HFF-Myc (cell line): ENCODE data around the gene ATP6V1G1.

Source experiments
- DNase-seq: peaks from one replicate; pipeline ENCODE4 v3.0.0-alpha.2; 2011; ENCODE audit warnings: low read depth; ENCODE audit errors: extremely low read depth
- H3K4me3 ChIP-seq: replicated peaks from 2 replicates; pipeline ENCODE4 v1.5.1; 2011; ENCODE audit warnings: low read depth, mild to moderate bottlenecking, control low read depth, low read length
- CTCF ChIP-seq: IDR thresholded peaks from 2 replicates; pipeline ENCODE4 v1.5.1; 2012; ENCODE audit warnings: mild to moderate bottlenecking, low read depth, low read length, control low read depth; ENCODE audit errors: missing control alignments

ATP6V1G1 gene

GRCh38 chr9:114606068-114606467 lies 18.5 kb downstream of the ATP6V1G1 start:
- no peak for TF ChIP-seq CTCF
- DNase-seq, result no peak
- no peak overlapping the region for H3K4me3 ChIP-seq

DNA sequence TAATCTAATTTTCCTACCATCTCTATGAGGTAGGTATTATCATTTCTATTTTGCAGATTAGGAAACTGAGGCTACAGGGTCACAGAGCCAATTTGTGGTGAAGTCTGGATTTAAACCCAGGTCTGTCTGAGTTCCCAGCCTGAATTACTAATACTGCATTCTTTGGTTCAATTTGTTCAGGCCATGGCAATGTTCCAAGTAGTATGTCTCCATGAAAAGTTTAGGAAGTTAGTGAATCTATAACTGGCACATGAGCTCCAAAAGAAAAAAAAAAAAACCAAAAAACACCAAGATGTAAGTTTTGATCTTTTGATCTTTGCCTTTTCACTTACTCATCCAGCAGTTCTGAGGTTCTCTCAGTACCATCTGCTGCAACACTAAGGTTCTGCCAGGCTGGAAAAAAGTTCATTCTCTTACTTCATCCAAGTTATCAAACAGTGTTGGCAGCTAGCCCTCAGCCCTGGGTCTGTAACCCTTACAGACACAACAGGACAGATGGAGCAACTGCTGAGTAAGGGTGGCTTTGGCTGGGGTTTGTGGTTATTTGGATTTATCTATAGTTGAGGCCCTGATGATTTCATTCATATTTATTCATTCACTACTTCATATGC lies 19.1 kb downstream of the ATP6V1G1 start:
- TF ChIP-seq CTCF, result no peak
- DNase-seq, result no peak
- no peak overlapping the region for H3K4me3 ChIP-seq

- no peak for TF ChIP-seq CTCF
- no peak overlapping the region for H3K4me3 ChIP-seq
- no peak for DNase-seq
These were observed 20.3 kb downstream of the ATP6V1G1 start for GRCh38 chr9:114607671-114608524.

DNA sequence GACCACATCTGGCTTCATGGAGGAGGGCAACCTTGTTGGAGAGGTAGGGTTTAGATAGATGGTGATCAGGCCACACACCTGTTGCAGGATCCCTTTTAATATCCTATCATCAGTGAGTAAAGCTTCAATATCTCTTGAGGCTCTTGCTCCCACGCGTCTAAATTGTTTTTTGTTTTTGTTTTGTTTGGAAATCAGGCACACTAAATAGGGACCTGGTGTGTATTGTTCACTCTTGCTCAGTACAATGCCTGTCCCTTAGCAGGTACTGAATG lies 20.9 kb downstream of the ATP6V1G1 start:
- TF ChIP-seq CTCF, result no peak
- no peak for DNase-seq
- no peak overlapping the region for H3K4me3 ChIP-seq

- TF ChIP-seq CTCF, result no peak
- no peak for DNase-seq
- H3K4me3 ChIP-seq, result peak overlapping the region; percentile 62
These were observed 24.1 kb downstream of the ATP6V1G1 start for GRCh38 chr9:114611516-114612271.

DNA sequence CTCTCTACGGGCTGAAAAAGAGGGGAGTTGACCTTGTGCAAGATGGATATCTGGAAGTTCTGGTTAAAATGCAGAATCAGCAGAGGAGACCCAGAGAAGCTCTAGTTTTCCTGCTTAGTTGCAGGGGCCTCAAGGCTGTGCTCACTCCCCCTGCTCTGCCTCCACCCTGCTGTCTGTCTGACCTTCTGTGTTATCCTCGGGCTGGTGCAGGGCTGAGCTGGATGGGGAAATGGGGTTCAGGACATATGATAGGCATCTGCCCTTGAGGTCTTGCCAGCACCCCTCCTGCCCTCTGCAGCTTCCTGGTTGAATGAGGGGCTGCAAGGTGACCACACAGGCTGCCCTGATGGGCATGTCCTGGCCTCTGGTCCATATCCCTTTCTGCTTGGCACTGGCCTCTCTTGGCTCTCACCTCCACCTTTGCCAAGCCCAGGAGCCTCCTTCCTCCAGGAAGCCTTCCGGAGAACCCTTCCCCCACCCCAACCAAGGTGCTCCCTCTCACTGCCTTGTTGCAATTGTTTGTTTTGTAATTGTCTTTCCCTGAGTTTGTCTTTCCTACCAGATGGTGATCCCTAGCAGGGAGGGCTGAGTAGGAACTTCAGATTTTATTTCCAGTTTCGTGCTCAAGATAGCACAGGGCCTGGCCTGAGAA lies 24.8 kb downstream of the ATP6V1G1 start:
- no peak for TF ChIP-seq CTCF
- peak overlapping the region; percentile 62 for H3K4me3 ChIP-seq
- no peak for DNase-seq
